ENCODE measurements around the gene MSX1.

- TF ChIP-seq EZH2phosphoT487 (IDR thresholded peaks at IDR 0.05): no peak
- TF ChIP-seq, protein P1, sequence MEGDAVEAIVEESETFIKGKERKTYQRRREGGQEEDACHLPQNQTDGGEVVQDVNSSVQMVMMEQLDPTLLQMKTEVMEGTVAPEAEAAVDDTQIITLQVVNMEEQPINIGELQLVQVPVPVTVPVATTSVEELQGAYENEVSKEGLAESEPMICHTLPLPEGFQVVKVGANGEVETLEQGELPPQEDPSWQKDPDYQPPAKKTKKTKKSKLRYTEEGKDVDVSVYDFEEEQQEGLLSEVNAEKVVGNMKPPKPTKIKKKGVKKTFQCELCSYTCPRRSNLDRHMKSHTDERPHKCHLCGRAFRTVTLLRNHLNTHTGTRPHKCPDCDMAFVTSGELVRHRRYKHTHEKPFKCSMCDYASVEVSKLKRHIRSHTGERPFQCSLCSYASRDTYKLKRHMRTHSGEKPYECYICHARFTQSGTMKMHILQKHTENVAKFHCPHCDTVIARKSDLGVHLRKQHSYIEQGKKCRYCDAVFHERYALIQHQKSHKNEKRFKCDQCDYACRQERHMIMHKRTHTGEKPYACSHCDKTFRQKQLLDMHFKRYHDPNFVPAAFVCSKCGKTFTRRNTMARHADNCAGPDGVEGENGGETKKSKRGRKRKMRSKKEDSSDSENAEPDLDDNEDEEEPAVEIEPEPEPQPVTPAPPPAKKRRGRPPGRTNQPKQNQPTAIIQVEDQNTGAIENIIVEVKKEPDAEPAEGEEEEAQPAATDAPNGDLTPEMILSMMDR (IDR thresholded peaks at IDR 0.05): no peak
- TF ChIP-seq EZH2 (IDR thresholded peaks at IDR 0.05): no peak
Measured at GRCh38 chr4:4859799-4860599, 534 bp downstream of the MSX1 start.

Data from neural progenitor cell (in vitro differentiated cells).